ENCODE results near the gene EMC10.

DNA sequence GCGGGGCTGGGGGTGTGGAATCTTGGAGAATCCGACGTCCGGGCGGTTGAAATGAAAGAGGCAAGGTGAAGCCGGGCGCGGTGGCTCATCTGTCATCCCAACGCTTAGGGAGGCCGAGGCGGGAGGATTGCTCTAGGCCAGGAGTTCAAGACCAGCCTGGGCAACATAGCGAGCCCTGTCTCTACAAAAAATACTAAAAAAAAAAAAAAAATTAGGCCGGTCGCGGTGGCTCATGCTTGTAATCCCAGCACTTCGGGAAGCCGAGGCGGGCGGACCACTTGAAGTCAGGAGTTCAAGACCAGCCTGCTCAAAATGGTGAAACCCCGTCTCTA is 566 bp downstream of the EMC10 start:
- no peak for TF ChIP-seq YY1 (IDR thresholded peaks at IDR 0.05; ENCODE audit: insufficient read depth, insufficient read length)
- TF ChIP-seq ZNF274 (IDR thresholded peaks at IDR 0.05; ENCODE audit: low read depth, low read length): no peak
